Stomach smooth muscle (tissue), 2 donors: ENCODE measurements around the gene GRK3.

Source experiments
- H3K27ac ChIP-seq: one replicate; pipeline ENCODE4 v1.7.0; 2013; ENCODE audit warnings: mild to moderate bottlenecking, low read length, inconsistent platforms
- H3K27me3 ChIP-seq, 2 donors: one replicate each; pipeline ENCODE4 v1.7.0; 2013; ENCODE audit warnings: low read length in 2 of 2; ENCODE audit not compliant: insufficient read depth in 2 of 2, control insufficient read depth in 1 of 2
- H3K36me3 ChIP-seq, 2 donors: one replicate each; pipeline ENCODE4 v1.7.0; 2013; ENCODE audit warnings: low read length in 2 of 2; ENCODE audit not compliant: control insufficient read depth in 2 of 2, insufficient read depth in 2 of 2
- H3K4me1 ChIP-seq: one replicate; pipeline ENCODE4 v1.7.0; 2013; ENCODE audit warnings: low read length; ENCODE audit not compliant: control insufficient read depth, insufficient read depth
- H3K4me3 ChIP-seq, 2 donors: one replicate each; pipeline ENCODE4 v1.7.0; 2013; ENCODE audit warnings: low read length in 2 of 2
- H3K9ac ChIP-seq, 2 donors: one replicate each; pipeline ENCODE4 v1.7.0; 2013; ENCODE audit warnings: low read length in 2 of 2, mild to moderate bottlenecking in 1 of 2
- H3K9me3 ChIP-seq, 2 donors: one replicate each; pipeline ENCODE4 v1.7.0; 2013; ENCODE audit warnings: low read length in 2 of 2; ENCODE audit not compliant: control insufficient read depth in 2 of 2
- donor health status: healthy.
- donor health status: Pancreatic carcinoma.

The GRK3 gene

GRCh38 chr22:25680051-25680450 is 115.6 kb downstream of the GRK3 start:
- Histone ChIP-seq H3K4me1 (no peaks in the 10 kb centered on the region), H3K4me3 (no peak overlapping the region), H3K36me3 (no peaks in the 10 kb centered on the region), H3K9ac (no peak overlapping the region), H3K27me3 (no peaks in the 10 kb centered on the region), H3K27ac (no peak overlapping the region), H3K9me3 (no peaks in the 10 kb centered on the region)

- no peak overlapping the region for H3K27ac ChIP-seq
Measured at GRCh38 chr22:25680956-25681355, 116.5 kb downstream of the GRK3 start.

GRCh38 chr22:25682109-25682508 is 117.6 kb downstream of the GRK3 start:
- Histone ChIP-seq H3K9me3 (no peaks in the 10 kb centered on the region), H3K27ac (no peak overlapping the region), H3K4me3 (no peak overlapping the region), H3K36me3 (no peaks in the 10 kb centered on the region), H3K9ac (no peak overlapping the region), H3K27me3 (no peaks in the 10 kb centered on the region), H3K4me1 (no peaks in the 10 kb centered on the region)

More at GRCh38 chr22:25680956-25681355, 116.5 kb downstream of the GRK3 start:
- no peak overlapping the region for H3K4me3 ChIP-seq
- H3K9me3 ChIP-seq = no peaks in the 10 kb centered on the region
- H3K36me3 ChIP-seq = no peaks in the 10 kb centered on the region
- no peaks in the 10 kb centered on the region for H3K4me1 ChIP-seq
- H3K9ac ChIP-seq = no peak overlapping the region
- H3K27me3 ChIP-seq = no peaks in the 10 kb centered on the region

GRCh38 chr22:25688627-25689026 is 124.2 kb downstream of the GRK3 start:
- Histone ChIP-seq H3K27ac (no peak overlapping the region), H3K36me3 (peaks cover 2 to 3% of the 10 kb centered on the region in 2 donors), H3K9me3 (no peaks in the 10 kb centered on the region), H3K4me1 (no peaks in the 10 kb centered on the region), H3K4me3 (no peak overlapping the region), H3K27me3 (no peaks in the 10 kb centered on the region), H3K9ac (no peak overlapping the region)

GRCh38 chr22:25689631-25690030 is 125.2 kb downstream of the GRK3 start:
- H3K36me3 ChIP-seq = peaks cover 3 to 4% of the 10 kb centered on the region in 2 donors
- no peak overlapping the region for H3K27ac ChIP-seq

GRCh38 chr22:25690798-25691197 is 126.3 kb downstream of the GRK3 start:
- Histone ChIP-seq H3K4me1 (no peaks in the 10 kb centered on the region), H3K36me3 (peaks cover 6 to 8% of the 10 kb centered on the region in 2 donors), H3K27ac (no peak overlapping the region), H3K4me3 (no peak overlapping the region), H3K9me3 (no peaks in the 10 kb centered on the region), H3K9ac (no peak overlapping the region), H3K27me3 (no peaks in the 10 kb centered on the region)

More at GRCh38 chr22:25689631-25690030, 125.2 kb downstream of the GRK3 start:
- H3K4me1 ChIP-seq = no peaks in the 10 kb centered on the region
- no peaks in the 10 kb centered on the region for H3K9me3 ChIP-seq
- H3K27me3 ChIP-seq = no peaks in the 10 kb centered on the region
- H3K4me3 ChIP-seq = no peak overlapping the region
- no peak overlapping the region for H3K9ac ChIP-seq

- H3K9ac ChIP-seq = no peak overlapping the region
- H3K27me3 ChIP-seq = no peaks in the 10 kb centered on the region
- no peak overlapping the region for H3K4me3 ChIP-seq
- no peaks in the 10 kb centered on the region for H3K4me1 ChIP-seq
- peaks cover 6 to 8% of the 10 kb centered on the region in 2 donors for H3K36me3 ChIP-seq
- no peaks in the 10 kb centered on the region for H3K9me3 ChIP-seq
- no peak overlapping the region for H3K27ac ChIP-seq
Measured at GRCh38 chr22:25692397-25693267, 128.2 kb downstream of the GRK3 start.

- H3K9ac ChIP-seq = no peak overlapping the region
- no peak overlapping the region for H3K27ac ChIP-seq
- H3K4me3 ChIP-seq = no peak overlapping the region
- H3K36me3 ChIP-seq = peaks cover 6 to 8% of the 10 kb centered on the region in 2 donors
- no peaks in the 10 kb centered on the region for H3K27me3 ChIP-seq
- no peaks in the 10 kb centered on the region for H3K9me3 ChIP-seq
- no peaks in the 10 kb centered on the region for H3K4me1 ChIP-seq
Measured at GRCh38 chr22:25693268-25693565, 128.7 kb downstream of the GRK3 start.

- Histone ChIP-seq H3K27ac (no peak overlapping the region), H3K36me3 (peaks cover 6 to 8% of the 10 kb centered on the region in 2 donors), H3K4me1 (no peaks in the 10 kb centered on the region), H3K9ac (no peak overlapping the region), H3K9me3 (no peaks in the 10 kb centered on the region), H3K27me3 (no peaks in the 10 kb centered on the region), H3K4me3 (no peak overlapping the region)
Measured at GRCh38 chr22:25694196-25694907, 129.9 kb downstream of the GRK3 start.

GRCh38 chr22:25695146-25695545 is 130.7 kb downstream of the GRK3 start:
- Histone ChIP-seq H3K9me3 (no peaks in the 10 kb centered on the region), H3K27ac (no peak overlapping the region)

GRCh38 chr22:25696763-25697162 is 132.3 kb downstream of the GRK3 start:
- no peaks in the 10 kb centered on the region for H3K27me3 ChIP-seq
- no peak overlapping the region for H3K4me3 ChIP-seq
- H3K9me3 ChIP-seq = no peaks in the 10 kb centered on the region
- peaks cover 2% of the 10 kb centered on the region for H3K4me1 ChIP-seq
- no peak overlapping the region for H3K9ac ChIP-seq
- peaks cover 3 to 7% of the 10 kb centered on the region in 2 donors for H3K36me3 ChIP-seq
- no peak overlapping the region for H3K27ac ChIP-seq

More at GRCh38 chr22:25695146-25695545, 130.7 kb downstream of the GRK3 start:
- no peak overlapping the region for H3K9ac ChIP-seq
- peaks cover 6 to 8% of the 10 kb centered on the region in 2 donors for H3K36me3 ChIP-seq
- H3K4me3 ChIP-seq = no peak overlapping the region
- no peaks in the 10 kb centered on the region for H3K27me3 ChIP-seq
- no peaks in the 10 kb centered on the region for H3K4me1 ChIP-seq
